ENCODE measurements around the gene MFRP. TPM values are rescaled to one million over a fixed set of nuclear protein-coding genes. Genes with fewer than 3 reads are reported as not detected.

MFRP gene
- total and polyA plus RNA-seq, 10 donors: 0.02 to 0.16 (median 0.03) TPM; not detected in 6

- Histone ChIP-seq H3K4me3 (no peak overlapping the region), H3K9me3 (no peaks in the 10 kb centered on the region), H3K27me3 (replicated peaks in 1 of 7) (peaks cover 0 to 87% (median 25%) of the 10 kb centered on the region in 7 donors), H3K4me1 (peaks cover 0 to 40% (median 9%) of the 10 kb centered on the region in 6 donors), H3K27ac (no peak overlapping the region), H3K36me3 (no peaks in the 10 kb centered on the region)
- TF ChIP-seq POLR2A (IDR thresholded peaks at IDR 0.05): no peak
- 75 to 82% (median 77%) methylated on average over 13 of the region's 13 CpGs for WGBS, 5 donors
- intact Hi-C loops (cut with DNase I; ENCODE audit: low total_unique reads): no loop called here
- DNase-seq: no peak
These were observed 22.8 kb upstream of the MFRP start for GRCh38 chr11:119369132-119369925.

DNA sequence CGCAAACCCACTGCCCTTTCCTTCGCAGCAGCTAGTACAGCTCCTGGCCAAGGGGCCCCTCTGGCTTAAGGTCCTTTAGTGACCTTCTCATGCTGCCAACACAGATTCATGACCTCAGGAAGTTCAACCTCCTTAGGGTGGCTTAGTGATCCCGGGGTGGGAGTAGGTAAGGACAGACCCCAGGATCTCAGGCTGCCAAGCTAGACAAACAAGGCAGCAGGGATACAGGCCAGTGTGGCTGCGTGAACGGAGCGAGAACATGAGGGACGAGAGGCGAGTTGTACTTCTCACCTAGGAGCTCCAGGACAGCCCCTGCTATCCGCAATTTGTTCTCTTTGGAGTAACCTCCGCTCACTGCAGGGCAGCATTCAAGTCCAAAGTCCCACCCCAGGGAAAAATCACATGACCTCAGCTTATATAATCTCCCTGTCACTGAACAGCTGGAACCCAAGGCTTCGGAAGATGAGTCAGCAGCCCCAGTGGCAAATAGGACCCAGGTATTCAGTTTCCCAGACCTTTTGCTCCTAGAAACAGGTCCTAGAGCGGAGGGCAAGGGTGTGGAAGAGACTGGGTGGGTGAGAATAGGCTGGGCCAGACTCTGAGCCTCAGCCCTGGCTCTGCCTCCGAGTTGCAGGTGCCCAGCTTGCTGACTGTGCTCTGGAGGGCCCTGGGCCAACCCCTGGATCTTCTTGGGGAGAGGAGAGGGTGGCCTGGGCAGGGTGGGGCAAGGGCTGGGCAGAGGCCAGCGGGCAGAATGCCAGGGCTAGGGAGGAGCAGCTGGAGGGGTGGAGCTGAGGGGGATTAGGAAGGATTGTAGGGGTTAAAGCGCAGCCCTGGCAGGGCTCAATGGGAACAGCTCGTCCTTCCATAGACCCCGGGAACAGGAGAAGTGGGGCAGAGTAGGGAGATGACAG is 21.9 kb upstream of the MFRP start:
- no peaks in the 10 kb centered on the region for H3K9me3 ChIP-seq
- peak; percentile 54 for DNase-seq
- no peak overlapping the region for H3K27ac ChIP-seq
- H3K27me3 ChIP-seq (replicated peaks in 1 of 7): peaks cover 0 to 94% (median 35%) of the 10 kb centered on the region in 7 donors
- peaks cover 0 to 39% (median 13%) of the 10 kb centered on the region in 6 donors for H3K4me1 ChIP-seq
- H3K4me3 ChIP-seq: no peak overlapping the region
- H3K36me3 ChIP-seq: no peaks in the 10 kb centered on the region
- TF ChIP-seq POLR2AphosphoS5 (IDR thresholded peaks at IDR 0.05) (no peak), POLR2A (IDR thresholded peaks at IDR 0.05) (no peak)
- TF ChIP-seq, protein P1, sequence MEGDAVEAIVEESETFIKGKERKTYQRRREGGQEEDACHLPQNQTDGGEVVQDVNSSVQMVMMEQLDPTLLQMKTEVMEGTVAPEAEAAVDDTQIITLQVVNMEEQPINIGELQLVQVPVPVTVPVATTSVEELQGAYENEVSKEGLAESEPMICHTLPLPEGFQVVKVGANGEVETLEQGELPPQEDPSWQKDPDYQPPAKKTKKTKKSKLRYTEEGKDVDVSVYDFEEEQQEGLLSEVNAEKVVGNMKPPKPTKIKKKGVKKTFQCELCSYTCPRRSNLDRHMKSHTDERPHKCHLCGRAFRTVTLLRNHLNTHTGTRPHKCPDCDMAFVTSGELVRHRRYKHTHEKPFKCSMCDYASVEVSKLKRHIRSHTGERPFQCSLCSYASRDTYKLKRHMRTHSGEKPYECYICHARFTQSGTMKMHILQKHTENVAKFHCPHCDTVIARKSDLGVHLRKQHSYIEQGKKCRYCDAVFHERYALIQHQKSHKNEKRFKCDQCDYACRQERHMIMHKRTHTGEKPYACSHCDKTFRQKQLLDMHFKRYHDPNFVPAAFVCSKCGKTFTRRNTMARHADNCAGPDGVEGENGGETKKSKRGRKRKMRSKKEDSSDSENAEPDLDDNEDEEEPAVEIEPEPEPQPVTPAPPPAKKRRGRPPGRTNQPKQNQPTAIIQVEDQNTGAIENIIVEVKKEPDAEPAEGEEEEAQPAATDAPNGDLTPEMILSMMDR (IDR thresholded peaks at IDR 0.05 in 8 of 11, conservative IDR thresholded peaks at IDR 0.05 in 3 of 11): no peak
- WGBS, 5 donors: 71 to 77% (median 74%) methylated on average over 17 of the region's 17 CpGs
- intact Hi-C loops (cut with DNase I; ENCODE audit: low total_unique reads): no loop called here

DNA sequence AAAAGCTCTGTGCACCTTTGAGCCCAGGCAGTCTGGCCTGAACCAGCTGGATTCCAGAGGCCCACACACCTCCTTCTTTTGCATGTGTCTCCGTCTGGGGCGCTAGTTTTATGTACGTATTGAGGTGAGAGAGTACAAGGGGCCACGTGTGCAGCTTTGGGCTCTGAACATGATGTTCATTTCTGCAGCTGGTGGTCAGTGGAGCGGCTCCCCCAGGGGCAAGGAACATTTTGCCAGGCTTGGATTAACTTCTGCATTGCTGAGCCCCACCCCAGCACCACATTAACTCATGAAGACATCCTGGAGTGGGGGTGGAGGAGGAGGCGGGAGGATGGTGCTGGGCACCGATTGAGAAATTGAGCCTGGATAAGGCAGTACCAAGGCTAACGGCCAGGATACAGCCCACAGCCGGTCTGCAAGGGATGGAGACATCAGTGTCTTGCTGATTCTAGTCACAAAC is 21.2 kb upstream of the MFRP start:
- Histone ChIP-seq H3K27me3 (replicated peaks in 1 of 7) (peaks cover 0 to 94% (median 40%) of the 10 kb centered on the region in 7 donors), H3K4me3 (no peak overlapping the region), H3K36me3 (no peaks in the 10 kb centered on the region), H3K27ac (no peak overlapping the region), H3K4me1 (peaks cover 0 to 44% (median 18%) of the 10 kb centered on the region in 6 donors), H3K9me3 (no peaks in the 10 kb centered on the region)
- DNase-seq: peak; percentile 31
- WGBS, 5 donors: 60 to 85% (median 70%) methylated on average over 8 to 9 of the region's 9 CpGs
- TF ChIP-seq, protein P1 (IDR thresholded peaks at IDR 0.05 in 8 of 11, conservative IDR thresholded peaks at IDR 0.05 in 3 of 11): no peak
- TF ChIP-seq POLR2A (IDR thresholded peaks at IDR 0.05) (no peak), POLR2AphosphoS5 (IDR thresholded peaks at IDR 0.05) (no peak)
- intact Hi-C loops (cut with DNase I; ENCODE audit: low total_unique reads): no loop called here

DNA sequence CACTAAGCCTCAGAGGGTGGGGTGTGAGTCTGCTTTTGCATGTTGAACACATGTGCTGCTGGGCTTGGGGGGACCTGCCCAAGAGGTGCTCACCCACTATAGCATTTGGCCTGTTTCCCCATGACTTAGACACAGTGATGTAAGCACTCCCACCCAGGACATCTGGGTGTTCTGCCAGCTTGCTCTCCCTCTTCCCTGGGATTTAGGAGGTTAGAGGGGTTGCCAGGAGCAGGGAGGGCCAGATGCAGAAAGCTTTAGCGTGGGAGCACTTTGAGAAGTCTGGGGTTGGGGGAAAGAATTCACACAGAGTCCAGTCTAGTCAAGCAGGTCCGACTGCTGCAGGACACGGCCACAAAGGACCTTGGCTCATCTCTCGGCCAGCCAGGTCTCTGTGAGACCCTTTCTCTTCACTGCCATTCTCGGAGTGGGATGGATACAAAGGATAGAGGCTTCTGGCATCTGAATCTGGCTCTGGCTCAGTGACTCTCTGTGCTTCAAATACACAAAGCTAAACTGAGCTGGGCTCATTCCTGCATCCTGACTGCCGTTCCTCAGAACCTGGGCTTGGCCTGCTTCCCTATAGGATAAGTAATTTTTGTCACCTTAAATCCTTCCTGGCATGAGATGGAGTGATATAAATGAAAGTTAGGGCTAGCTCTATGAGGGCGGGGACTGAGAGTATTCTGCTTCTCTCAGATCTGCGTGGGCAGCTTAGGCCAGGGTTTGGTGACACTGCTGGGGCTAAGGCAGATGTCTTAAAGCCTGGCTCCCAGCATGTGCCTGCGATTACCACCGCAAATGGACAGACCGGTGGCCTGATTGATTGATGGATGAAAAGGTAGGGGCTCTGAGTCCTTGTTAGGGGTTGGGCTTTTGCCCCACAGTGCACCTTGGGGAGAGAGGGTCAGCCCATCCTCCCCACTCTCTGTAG is 20.4 kb upstream of the MFRP start:
- Histone ChIP-seq H3K4me1 (peaks cover 0 to 44% (median 18%) of the 10 kb centered on the region in 6 donors), H3K9me3 (no peaks in the 10 kb centered on the region), H3K4me3 (no peak overlapping the region), H3K27me3 (replicated peaks in 1 of 7) (peaks cover 0 to 94% (median 40%) of the 10 kb centered on the region in 7 donors), H3K27ac (no peak overlapping the region), H3K36me3 (no peaks in the 10 kb centered on the region)
- DNase-seq: peak; percentile 18
- WGBS, 5 donors: 73 to 91% (median 87%) methylated on average over 9 to 11 of the region's 11 CpGs
- intact Hi-C loops (cut with DNase I; ENCODE audit: low total_unique reads): no loop called here
- no peak for TF ChIP-seq POLR2A (IDR thresholded peaks at IDR 0.05)
- TF ChIP-seq, protein P1 (IDR thresholded peaks at IDR 0.05 in 8 of 11, conservative IDR thresholded peaks at IDR 0.05 in 3 of 11): no peak
- no peak for TF ChIP-seq POLR2AphosphoS5 (IDR thresholded peaks at IDR 0.05)
